Type B pancreatic cell (in vitro differentiated cells): ENCODE results near the gene MYL4. TPM values are rescaled to one million over a fixed set of nuclear protein-coding genes. Genes with fewer than 3 reads are reported as not detected.

Experiments used
- DNase-seq: peaks from one replicate; pipeline ENCODE4 v3.0.0; 2021; ENCODE audit warnings: mixed read lengths; ENCODE audit not compliant: unreplicated experiment; ENCODE audit errors: extremely low spot score
- H3K27ac Mint-ChIP-seq: 2 replicates; pipeline ENCODE4 v1.8.0; 2021; ENCODE audit warnings: mild to moderate bottlenecking, mixed read lengths
- H3K27me3 Mint-ChIP-seq: 2 replicates; pipeline ENCODE4 v1.8.0; 2021; ENCODE audit warnings: mixed read lengths
- H3K36me3 Mint-ChIP-seq: 2 replicates; pipeline ENCODE4 v1.8.0; 2021; ENCODE audit warnings: mixed read lengths
- H3K4me1 Mint-ChIP-seq: one replicate; pipeline ENCODE4 v1.8.0; 2021; ENCODE audit warnings: mixed read lengths; ENCODE audit not compliant: unreplicated experiment
- H3K4me3 Mint-ChIP-seq: 2 replicates; pipeline ENCODE4 v1.8.0; 2021; ENCODE audit warnings: mild to moderate bottlenecking, mixed read lengths
- H3K9me3 Mint-ChIP-seq: 2 replicates; pipeline ENCODE4 v1.8.0; 2021; ENCODE audit warnings: mixed read lengths
- CTCF ChIP-seq: fragments of 200-600 bp; sonication (generic); conservative IDR thresholded peaks from 2 replicates; pipeline ENCODE4 v1.5.0; 2021; ENCODE audit warnings: antibody characterized with exemption, mild to moderate bottlenecking
- total RNA-seq: library from RNA; stranded (reverse); gene quantifications from 2 replicates; pipeline ENCODE4 v1.2.1, GENCODE V29; 2021; ENCODE audit warnings: low replicate concordance

The MYL4 gene
- total RNA-seq, 1 donor from 2014 or later, result 5.1 TPM

- H3K27ac Mint-ChIP-seq, result no peak overlapping the region
- H3K36me3 Mint-ChIP-seq, result no peaks in the 10 kb centered on the region
- H3K9me3 Mint-ChIP-seq, result no peaks in the 10 kb centered on the region
- peaks cover 25% of the 10 kb centered on the region for H3K27me3 Mint-ChIP-seq
- peaks cover 5% of the 10 kb centered on the region for H3K4me1 Mint-ChIP-seq
- H3K4me3 Mint-ChIP-seq, result no peak overlapping the region
- DNase-seq, result no peak
- TF ChIP-seq CTCF, result no peak
Observed at GRCh38 chr17:47244697-47245096, 35.5 kb downstream of the MYL4 start.

GRCh38 chr17:47246120-47246519, 37.0 kb downstream of the MYL4 start:
- H3K36me3 Mint-ChIP-seq, result no peaks in the 10 kb centered on the region
- no peaks in the 10 kb centered on the region for H3K4me1 Mint-ChIP-seq
- peaks cover 23% of the 10 kb centered on the region for H3K27me3 Mint-ChIP-seq
- H3K9me3 Mint-ChIP-seq, result no peaks in the 10 kb centered on the region
- H3K27ac Mint-ChIP-seq, result no peak overlapping the region
- H3K4me3 Mint-ChIP-seq, result no peak overlapping the region
- TF ChIP-seq CTCF, result no peak
- DNase-seq, result no peak

GRCh38 chr17:47250855-47251254, 41.7 kb downstream of the MYL4 start:
- Mint-ChIP-seq H3K27ac (no peak overlapping the region), H3K27me3 (peaks cover 51% of the 10 kb centered on the region)

GRCh38 chr17:47251421-47251940, 42.3 kb downstream of the MYL4 start:
- no peak for TF ChIP-seq CTCF
- Mint-ChIP-seq H3K27me3 (peaks cover 52% of the 10 kb centered on the region), H3K9me3 (no peaks in the 10 kb centered on the region), H3K4me1 (peaks cover 17% of the 10 kb centered on the region), H3K27ac (no peak overlapping the region), H3K36me3 (no peaks in the 10 kb centered on the region), H3K4me3 (no peak overlapping the region)
- no peak for DNase-seq

More at GRCh38 chr17:47250855-47251254, 41.7 kb downstream of the MYL4 start:
- peaks cover 17% of the 10 kb centered on the region for H3K4me1 Mint-ChIP-seq
- no peaks in the 10 kb centered on the region for H3K9me3 Mint-ChIP-seq
- no peak for DNase-seq
- no peaks in the 10 kb centered on the region for H3K36me3 Mint-ChIP-seq
- no peak overlapping the region for H3K4me3 Mint-ChIP-seq
- no peak for TF ChIP-seq CTCF

GRCh38 chr17:47252209-47252608, 43.1 kb downstream of the MYL4 start:
- Mint-ChIP-seq H3K36me3 (no peaks in the 10 kb centered on the region), H3K4me3 (peak overlapping the region; percentile 84)
- no peak for DNase-seq

More at GRCh38 chr17:47252209-47252608, 43.1 kb downstream of the MYL4 start:
- Mint-ChIP-seq H3K4me1 (peaks cover 17% of the 10 kb centered on the region), H3K27ac (no peak overlapping the region), H3K9me3 (no peaks in the 10 kb centered on the region), H3K27me3 (peaks cover 56% of the 10 kb centered on the region)
- TF ChIP-seq CTCF, result no peak
